HUDEP-2 (cell line): ENCODE data around the gene KRTAP4-5.
"Not testable (repeated sequence)": the region's sequence is repeated elsewhere in the genome, so short reads cannot be mapped to it uniquely, and the experiment has no call there.

Experiments used
- DNase-seq, 76 experiments: peaks; one replicate each; lab custom pipeline; 2025; ENCODE audit not compliant: unreplicated experiment in 76 of 76; lab: John Stamatoyannopoulos, UW

KRTAP4-5 gene

DNA sequence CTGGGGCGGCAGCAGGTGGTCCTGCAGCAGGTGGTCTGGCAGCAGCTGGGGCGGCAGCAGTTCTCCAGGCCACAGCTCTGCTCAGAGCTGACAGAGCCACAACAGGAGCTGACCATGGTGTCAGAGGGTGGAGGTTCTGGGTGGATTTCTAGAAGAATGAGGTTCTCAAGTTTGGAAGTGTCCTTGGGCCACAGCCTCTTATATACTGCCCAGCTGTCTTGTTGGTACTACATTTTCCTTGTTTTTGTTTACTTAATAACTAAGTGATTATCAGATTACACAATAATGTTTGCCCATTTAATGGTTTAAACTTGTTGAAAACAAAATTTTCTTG lies at the start of gene KRTAP4-5:
Gene KRTAP4-5 (minus strand): TSS at position 174 of the 334 bp plus-strand sequence. CDS start 58 bp downstream, at position 116.
- DNase-seq, result no peak

DNA sequence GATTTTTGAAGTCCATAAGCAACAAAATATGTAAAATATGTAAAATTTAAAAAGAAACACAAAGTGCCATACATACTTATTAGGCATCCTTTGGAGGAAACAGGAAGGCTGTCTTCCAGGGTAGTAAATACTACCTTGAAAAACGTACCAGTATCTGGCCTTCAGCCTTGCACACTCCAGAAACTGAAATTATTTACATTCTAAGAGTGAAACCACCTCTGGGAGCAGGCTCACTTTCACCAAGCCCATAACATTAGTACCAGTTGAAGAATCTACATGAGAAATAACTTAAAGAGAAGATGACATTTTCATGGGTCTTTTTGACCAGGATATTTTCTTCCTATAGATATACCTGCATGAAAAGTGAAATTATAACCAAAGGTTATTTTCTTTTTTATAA lies 46.4 kb upstream of the KRTAP4-5 start:
- DNase-seq, result no peak

DNA sequence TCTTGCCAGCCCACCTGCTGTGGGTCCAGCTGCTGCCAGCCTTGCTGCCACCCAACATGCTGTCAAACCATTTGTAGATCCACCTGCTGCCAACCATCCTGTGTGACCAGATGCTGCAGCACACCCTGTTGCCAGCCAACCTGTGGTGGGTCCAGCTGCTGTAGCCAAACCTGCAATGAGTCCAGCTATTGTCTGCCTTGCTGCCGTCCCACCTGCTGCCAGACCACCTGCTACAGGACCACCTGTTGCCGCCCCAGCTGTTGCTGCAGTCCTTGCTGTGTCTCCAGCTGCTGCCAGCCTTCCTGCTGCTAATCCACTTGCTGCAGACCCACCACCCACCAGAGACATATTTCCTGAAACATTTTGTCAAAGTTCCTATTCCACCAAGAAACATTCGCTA lies 40.7 kb upstream of the KRTAP4-5 start:
- DNase-seq, result no peak

DNA sequence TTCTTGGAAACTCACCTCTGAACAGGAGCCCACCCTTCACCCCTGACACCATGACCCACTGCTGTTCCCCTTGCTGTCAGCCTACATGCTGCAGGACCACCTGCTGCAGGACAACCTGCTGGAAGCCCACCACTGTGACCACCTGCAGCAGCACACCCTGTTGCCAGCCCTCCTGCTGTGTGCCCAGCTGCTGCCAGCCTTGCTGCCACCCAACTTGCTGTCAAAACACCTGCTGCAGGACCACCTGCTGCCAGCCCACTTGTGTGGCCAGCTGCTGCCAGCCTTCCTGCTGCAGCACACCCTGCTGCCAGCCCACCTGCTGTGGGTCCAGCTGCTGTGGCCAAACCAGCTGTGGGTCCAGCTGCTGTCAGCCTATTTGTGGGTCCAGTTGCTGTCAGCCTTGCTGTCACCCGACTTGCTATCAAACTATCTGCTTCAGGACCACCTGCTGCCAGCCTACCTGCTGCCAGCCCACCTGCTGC lies 40.3 kb upstream of the KRTAP4-5 start, which contains the start of gene KRTAP9-1:
Gene KRTAP9-1 (plus strand): TSS at position 51 of the 482 bp plus-strand sequence. CDS start 0 bp downstream, at position 51.
- not testable (repeated sequence) for DNase-seq

DNA sequence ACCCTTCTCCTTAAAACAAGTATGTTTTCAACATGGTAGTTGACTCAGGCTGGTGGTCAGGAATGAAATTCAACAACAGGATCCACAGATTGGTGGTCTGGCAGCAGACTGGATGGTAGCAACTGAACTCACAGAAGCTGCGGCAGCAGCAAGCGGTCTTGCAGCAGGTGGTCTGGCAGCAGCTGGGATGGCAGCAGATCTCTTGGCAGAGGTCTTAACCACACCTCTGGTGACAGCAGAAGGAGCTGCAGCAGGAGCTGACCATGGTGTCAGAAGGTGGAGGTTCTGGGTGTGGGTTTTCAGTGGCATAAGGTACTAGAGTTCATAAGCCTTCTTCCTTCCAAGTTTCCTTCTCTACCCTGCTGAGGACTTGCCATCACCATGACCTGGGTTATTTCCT lies 37.2 kb upstream of the KRTAP4-5 start:
- DNase-seq, result no peak

DNA sequence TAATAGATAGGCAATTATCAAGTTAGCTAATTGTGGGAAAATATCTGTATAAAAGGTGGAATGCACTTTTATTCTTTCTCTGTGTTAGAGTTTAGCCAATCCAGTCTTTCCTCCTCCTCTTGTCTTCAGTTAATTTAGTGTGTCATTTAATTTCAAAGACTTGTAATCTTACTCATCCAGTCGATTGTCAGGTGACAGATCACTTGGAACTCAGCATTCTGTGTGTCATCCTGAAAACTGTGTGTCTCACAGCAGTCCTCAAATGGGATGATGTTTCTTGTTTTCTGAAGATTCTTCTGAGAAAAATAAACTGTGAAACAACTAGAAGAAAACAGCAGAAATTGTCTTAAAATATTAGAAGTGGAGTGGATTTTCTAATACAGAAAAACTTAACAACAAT lies 35.4 kb upstream of the KRTAP4-5 start:
- DNase-seq, result no peak

DNA sequence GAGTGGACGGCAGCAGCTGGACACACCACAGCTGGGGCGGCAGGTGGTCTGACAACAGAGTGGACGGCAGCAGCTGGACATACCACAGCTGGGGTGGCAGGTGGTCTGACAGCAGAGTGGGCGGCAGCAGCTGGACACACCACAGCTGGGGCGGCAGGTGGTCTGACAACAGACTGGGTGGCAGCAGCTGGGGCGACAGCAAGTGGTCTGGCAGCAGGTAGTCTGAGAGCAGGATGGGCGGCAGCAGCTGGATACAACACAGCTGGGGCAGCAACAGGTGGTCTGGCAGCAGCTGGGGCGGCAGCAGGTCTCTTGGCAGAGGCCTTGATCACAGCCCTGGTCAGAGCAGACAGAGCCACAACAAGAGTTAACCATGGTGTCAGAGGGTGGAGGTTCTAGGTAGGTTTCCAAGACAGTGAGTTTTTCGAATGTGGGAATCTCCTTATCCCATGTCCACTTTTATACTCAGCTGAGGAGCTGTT lies 34.9 kb upstream of the KRTAP4-5 start, which contains the start of gene KRTAP4-1:
Gene KRTAP4-1 (minus strand): TSS at position 432 of the 482 bp plus-strand sequence. CDS start 57 bp downstream, at position 375.
- DNase-seq, result no peak

DNA sequence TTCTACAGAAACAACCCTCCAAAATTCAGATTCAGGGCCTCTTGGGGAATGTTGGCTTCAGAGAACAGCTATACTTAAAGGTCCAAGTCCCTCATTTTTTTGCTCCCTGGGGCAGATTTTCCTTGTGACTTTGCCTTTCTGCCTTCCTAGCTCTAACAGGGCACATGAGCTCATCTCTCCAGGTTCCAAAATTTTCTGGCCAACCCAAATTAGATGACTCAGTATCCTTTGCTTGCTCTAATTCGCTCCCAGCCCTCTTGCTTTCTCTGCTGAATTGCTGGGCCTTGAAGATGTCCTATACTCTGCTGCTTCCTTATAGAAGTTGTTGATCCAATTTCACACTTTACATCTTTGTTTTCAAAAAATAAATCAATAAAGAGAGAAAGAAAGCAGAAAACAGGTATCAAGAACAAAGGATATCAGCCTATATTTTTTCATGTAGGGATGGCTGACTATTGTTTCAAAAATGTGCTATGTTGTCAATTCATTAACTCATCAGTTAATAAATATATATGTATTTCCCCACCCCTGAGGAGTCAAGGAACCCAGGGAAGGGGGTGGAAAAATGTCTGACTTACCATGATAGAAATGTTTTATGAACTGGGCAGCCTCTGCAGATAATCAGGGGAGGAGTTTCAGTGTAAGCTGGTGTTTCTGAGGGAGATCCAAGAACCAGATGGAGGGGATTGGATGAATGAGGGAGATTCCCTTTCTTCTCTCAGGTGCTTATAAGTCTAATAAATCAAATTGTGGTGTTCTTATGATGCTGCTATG lies 29.4 kb upstream of the KRTAP4-5 start:
- DNase-seq, result no peak

DNA sequence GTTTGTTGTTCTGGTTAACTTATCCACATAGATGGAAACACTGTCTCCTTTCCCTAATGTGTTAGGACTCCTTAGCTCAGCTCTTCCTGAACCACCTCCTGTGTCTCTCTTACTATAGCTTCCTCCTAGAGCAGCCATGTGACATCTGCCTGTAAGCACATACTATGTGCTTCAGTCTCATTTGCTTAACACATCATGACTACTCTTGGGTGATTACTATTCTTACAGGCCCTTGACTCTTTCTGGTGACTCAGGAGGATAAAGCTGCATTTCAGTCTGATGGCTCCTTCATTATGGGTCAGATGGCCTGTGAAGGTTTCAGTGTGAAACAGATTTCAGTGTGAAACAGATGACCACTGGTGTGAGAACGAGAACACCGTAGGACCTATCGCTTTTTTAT lies 28.7 kb upstream of the KRTAP4-5 start:
- no peak for DNase-seq

DNA sequence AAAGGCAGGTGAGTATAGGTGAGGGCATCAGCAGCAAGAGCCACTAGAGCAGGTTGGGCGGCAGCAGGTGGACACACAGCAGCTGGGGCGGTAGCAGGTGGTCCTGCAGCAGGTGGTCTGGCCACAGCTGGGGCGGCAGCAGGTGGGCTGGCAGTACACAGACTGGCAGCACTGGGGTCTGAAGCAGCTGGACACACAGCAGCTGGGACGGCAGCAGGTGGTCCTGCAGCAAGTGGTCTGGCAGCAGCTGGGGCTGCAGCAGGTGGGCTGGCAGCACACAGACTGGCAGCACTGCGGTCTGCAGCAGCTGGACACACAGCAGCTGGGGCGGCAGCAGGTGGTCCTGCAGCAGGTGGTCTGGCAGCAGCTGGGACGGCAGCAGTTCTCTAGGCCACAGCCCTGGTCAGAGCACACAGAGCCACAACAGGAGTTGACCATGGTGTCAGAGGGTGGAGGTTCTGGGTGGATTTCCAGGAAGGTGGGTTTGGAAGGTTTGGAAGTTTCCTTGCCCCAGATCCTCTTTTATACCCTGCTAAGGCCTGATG lies 28.2 kb upstream of the KRTAP4-5 start, which contains the start of gene KRTAP4-2:
Gene KRTAP4-2 (minus strand): TSS at position 495 of the 545 bp plus-strand sequence. CDS start 57 bp downstream, at position 438.
- DNase-seq, result no peak

DNA sequence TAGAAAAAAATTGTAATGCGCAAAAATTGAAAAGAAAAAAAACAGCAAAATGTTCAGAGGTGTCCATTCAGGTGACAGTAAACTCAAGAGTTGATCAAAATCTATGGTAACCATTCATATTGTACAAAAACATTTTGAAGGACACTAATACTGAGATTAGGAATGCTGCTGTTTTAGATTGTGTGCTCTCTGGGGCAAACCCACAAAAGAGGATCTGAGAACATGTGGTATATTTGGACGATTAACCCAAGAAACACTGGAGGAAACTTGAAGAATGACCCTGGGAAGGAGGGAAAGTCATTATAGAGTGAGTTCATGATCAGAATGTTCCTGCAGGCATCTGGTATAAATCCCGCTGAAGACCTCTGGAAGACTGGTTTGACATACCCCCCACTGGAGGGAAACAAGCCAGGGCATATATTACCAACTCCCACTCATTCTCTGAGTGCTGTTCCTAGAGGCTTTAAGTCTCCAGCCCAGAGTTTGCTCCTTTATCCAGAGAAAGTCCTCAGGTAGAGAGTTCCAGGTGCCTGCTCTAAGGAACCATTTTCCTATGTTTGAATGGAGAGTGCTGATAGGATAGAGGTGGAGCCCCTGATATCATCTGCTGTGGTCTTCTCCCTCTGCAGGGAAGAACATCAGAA lies 27.2 kb upstream of the KRTAP4-5 start:
- DNase-seq, result no peak

DNA sequence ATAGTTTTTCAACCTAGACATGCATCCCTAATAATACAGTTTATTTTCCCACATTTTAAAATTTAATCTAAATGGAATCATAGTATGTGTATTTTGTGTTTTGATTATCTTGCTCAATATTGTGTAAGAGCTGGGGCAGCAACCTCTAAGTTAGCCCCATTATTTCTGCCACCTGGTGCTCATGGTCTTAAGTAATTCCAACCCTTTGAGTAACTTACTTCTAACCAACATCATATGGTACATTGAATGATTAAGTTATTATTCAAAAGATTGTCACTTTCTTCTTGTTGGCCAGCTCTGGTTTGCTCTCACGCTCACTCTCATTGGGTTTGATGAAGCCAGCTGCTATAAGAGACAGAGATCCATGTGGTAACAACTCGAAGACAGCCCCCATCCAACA lies 22.3 kb upstream of the KRTAP4-5 start:
- DNase-seq, result no peak

DNA sequence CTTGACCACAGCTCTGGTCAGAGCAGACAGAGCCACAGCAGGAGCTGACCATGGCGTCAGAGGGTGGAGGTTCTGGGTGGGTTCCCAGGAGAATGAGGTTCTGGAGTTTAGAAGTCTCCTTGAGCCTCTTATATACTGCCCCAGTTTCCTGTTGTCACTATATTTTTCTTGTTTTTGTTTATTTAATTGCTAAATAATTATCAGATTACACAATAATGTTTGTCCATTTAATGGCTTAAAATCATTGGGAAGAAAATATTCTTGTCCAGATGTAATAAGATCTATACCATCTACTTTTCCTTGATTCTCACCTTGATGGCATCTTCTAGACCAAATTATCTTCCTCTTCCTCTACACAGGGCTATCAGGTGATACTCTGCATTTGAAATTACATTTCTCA lies 18.5 kb upstream of the KRTAP4-5 start, which contains the start of gene KRTAP4-3:
Gene KRTAP4-3 (minus strand): TSS at position 101 of the 400 bp plus-strand sequence. CDS start 49 bp downstream, at position 52.
- DNase-seq, result no peak

DNA sequence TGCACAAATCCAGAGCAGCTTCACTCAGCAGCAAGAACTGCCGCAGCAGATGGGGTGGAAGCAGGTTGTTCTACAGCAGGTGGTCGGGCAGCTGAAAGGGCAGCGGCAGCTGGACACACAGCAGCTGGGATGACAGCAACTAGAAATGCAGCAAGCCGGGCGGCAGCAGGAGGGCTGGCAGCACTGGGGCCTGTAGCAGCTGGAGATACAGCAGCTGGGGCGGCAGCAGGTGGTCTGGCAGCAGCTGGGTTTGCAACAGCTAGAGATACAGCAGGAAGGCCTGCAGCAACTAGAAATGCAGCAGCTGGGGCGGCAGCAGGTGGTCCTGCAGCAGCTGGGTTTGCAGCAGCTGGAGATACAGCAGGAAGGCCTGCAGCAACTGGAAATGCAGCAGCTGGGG lies 17.9 kb upstream of the KRTAP4-5 start:
- DNase-seq, result no peak

DNA sequence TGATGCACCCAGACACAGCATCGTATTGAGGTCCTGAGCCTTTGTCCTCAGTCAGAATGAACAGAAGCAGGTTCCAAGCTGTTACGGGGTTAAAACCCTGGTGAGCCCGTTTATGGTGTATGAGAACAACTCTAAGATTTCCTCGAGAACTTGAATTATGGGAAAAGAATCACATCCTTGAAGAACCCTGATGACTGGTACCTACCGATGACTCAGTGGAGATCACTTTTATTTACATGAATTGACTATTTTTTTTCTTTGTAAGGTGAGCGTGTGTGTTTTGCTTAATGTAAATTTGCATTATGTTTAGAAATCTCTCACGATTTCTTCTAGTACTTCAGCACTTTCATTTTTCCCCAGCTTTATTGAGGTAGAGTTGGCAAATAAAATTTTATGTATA lies 14.2 kb upstream of the KRTAP4-5 start:
- DNase-seq, result no peak

DNA sequence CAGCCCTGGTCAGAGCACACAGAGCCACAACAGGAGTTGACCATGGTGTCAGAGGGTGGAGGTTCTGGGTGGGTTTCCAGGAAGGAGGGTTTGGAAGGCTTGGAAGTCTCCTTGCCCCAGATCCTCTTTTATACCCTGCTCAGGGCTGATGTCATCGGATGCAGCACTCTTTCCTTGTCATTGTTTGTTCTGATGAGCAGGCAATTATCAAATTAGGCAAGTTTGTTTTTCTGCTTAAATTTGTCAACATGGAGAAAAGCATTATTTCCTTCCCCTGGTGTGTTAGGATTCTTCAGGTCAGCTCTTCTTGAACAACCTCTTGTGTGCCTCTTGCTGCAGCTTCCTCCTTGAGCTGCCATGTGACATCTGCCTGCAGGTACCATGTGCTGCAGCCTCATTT lies 11.0 kb upstream of the KRTAP4-5 start, which contains the start of gene KRTAP4-4:
Gene KRTAP4-4 (minus strand): TSS at position 101 of the 400 bp plus-strand sequence. CDS start 57 bp downstream, at position 44.
- DNase-seq, result no peak

DNA sequence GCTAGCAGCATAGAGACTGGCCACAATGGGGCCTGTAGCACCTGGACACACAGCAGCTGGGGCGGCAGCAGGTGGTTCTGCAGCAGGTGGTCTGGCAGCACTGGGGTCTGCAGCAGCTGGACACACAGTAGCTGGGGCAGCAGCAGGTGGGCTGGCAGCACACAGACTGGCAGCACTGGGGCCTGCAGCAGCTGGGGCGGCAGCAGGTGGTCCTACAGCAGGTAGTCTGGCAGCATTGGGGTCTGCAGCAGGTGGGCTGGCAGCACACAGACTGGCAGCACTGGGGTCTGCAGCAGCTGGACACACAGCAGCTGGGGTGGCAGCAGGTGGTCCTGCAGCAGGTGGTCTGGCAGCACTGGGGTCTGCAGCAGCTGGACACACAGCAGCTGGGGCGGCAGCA lies 10.6 kb upstream of the KRTAP4-5 start:
- DNase-seq, result not testable (repeated sequence)

DNA sequence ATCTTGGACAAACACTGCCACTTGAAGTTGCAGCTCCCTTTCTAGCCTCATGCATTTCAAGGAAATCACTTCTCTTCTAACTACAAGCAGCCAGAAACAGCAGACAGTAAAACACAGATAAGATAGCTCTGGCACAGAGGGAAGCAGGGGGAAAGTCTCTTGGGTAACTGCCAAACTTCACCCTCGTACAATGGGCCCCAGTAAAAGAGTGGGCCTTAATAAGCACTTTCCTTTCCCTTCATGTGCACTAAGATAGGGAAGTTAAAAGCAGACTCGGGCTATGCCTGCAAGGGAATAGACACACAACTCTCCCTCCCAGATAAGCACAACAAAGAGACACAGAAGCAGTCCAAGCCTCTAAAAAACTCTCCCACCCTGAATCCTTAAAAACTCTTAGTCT lies 4.2 kb upstream of the KRTAP4-5 start:
- DNase-seq, result no peak

DNA sequence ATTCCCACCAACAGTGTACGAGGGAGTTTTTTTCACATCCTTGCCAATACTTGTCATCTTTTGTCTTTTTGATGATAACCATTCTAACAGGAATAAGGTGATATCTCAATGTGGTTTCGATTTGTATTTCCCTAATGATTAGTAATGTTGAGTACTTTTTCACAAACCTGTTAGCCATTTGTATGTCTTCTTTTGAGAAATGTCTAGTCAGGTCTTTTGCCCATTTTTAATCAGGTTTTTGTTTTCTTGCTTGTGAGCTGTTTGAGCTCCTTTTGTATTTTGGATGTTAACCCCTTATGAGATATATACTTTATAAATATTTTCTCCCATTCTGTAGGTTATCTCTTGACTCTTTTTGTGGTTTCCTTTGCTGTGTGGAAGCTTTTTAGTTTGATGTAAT lies 1.9 kb upstream of the KRTAP4-5 start:
- DNase-seq, result no peak

DNA sequence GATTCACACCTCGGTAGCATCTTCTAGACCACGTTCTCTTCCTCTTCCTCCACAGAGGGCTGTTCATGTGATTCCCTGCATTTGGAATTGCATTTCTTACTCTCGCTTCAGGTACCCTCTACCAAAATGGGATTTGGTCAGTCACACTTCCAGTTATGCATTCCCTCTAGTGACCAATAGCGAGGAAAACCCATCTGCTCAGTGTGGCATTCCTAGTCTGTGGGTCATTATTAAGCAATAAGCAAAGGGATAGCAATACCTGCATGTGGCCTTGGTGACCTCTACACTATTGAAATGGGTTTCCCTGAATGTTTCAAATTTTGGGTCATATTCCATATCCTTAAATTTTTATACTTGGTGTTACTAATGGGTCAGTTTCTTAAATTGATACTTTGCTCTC lies 401 bp upstream of the KRTAP4-5 start:
- no peak for DNase-seq
